A673 (cell line): ENCODE measurements around the gene ATP10B.

Source experiments
- CTCF ChIP-seq: fragments of 300-800, 200-600 bp; sonication (generic); conservative IDR thresholded peaks from 2 replicates; pipeline ENCODE4 v1.5.1; 2017; ENCODE audit warnings: low read depth, mild to moderate bottlenecking, antibody characterized with exemption, low read length, moderate library complexity, mixed read lengths
- EZH2 ChIP-seq: fragments of 200-600 bp; sonication (generic); IDR thresholded peaks from 2 replicates; pipeline ENCODE4 v1.6.1; 2017; ENCODE audit warnings: borderline replicate concordance, low read depth, mild to moderate bottlenecking, mixed read lengths, antibody characterized with exemption, low read length; ENCODE audit not compliant: poor library complexity, severe bottlenecking

DNA sequence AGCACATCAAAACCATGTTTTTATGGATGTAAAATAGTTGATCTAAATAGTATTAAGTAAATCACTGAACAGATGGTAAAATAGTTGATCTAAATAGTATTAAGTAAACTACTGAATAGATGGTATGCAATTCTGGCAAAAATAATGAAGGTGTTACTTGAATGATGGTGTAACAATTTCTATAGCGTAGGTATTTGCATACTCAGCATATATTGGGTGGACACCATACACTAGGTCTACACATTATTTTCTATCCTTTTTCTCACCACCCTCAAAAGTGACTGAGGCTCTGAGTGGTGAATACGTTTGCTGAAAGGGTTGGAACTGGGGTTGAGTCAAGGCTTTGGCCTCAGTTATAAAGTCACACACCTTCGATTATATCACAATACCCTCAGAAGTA lies 81.3 kb downstream of the ATP10B start:
- TF ChIP-seq CTCF = no peak
- no peak for TF ChIP-seq EZH2
